Esophagus muscularis mucosa (tissue), 4 donors: ENCODE results near the gene ERI3.

Experiments used
- EP300 ChIP-seq: sonication (generic); formaldehyde crosslinking; IDR thresholded peaks from one replicate; pipeline ENCODE4 v1.6.1; 2017; ENCODE audit warnings: antibody characterized with exemption
- POLR2A ChIP-seq: fragments of 450-650 bp; IDR thresholded peaks from one replicate; pipeline ENCODE4 v1.6.1; 2017; ENCODE audit warnings: antibody characterized with exemption, moderate library complexity, mild to moderate bottlenecking, low read depth
- POLR2AphosphoS5 ChIP-seq, 2 donors: sonication (generic); formaldehyde crosslinking; IDR thresholded peaks; one replicate each; pipeline ENCODE4 v1.6.1; 2017; ENCODE audit warnings: antibody characterized with exemption in 2 of 2
- TF ChIP-seq, protein P1 (sequence below), 3 experiments: fragments of 200-600 bp in 2 of 3; fragments of 450-650 bp in 1 of 3; sonication (generic) in 2 of 3; IDR thresholded peaks; one replicate each; pipeline ENCODE4 v1.5.1; 2017 to 2019; ENCODE audit warnings: antibody characterized with exemption in 3 of 3, mild to moderate bottlenecking in 2 of 3, moderate library complexity in 1 of 3

DNA sequence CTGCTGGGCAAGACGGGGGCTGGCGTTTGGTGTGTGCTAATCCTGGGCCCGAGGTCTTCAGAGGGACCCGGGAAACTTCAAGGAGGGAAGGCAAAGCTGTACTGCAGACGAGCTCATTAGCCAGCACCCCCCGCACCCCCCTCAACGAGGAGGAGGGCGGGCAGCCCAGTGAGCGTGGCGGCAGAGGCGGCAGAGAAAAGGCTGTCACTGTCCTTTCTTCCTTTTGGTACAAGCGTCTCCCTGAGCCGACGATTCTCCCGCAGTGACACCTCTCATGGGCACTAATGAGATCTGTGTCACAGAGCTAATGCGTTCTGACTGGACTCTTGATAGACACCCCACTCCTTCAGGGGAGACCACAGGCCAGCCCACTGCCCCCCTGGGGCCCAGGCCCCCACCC, 112.3 kb downstream of the ERI3 start:
- TF ChIP-seq, protein P1, sequence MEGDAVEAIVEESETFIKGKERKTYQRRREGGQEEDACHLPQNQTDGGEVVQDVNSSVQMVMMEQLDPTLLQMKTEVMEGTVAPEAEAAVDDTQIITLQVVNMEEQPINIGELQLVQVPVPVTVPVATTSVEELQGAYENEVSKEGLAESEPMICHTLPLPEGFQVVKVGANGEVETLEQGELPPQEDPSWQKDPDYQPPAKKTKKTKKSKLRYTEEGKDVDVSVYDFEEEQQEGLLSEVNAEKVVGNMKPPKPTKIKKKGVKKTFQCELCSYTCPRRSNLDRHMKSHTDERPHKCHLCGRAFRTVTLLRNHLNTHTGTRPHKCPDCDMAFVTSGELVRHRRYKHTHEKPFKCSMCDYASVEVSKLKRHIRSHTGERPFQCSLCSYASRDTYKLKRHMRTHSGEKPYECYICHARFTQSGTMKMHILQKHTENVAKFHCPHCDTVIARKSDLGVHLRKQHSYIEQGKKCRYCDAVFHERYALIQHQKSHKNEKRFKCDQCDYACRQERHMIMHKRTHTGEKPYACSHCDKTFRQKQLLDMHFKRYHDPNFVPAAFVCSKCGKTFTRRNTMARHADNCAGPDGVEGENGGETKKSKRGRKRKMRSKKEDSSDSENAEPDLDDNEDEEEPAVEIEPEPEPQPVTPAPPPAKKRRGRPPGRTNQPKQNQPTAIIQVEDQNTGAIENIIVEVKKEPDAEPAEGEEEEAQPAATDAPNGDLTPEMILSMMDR (IDR thresholded peaks at IDR 0.05): no peak
- TF ChIP-seq POLR2A (no peak), POLR2AphosphoS5 (IDR thresholded peaks at IDR 0.05) (no peak), EP300 (no peak)
